ENCODE data around the gene TRMT1. TPM values are rescaled to one million over a fixed set of nuclear protein-coding genes. Genes with fewer than 3 reads are reported as not detected.

The TRMT1 gene
- total and polyA plus RNA-seq, 2 of the 8 experiments (the other 6 are each of a cell fraction or from before 2014, with no cell fraction given) = 77.4 to 99.3 TPM

- TF ChIP-seq CHD7 (IDR thresholded peaks at IDR 0.05; ENCODE audit: insufficient replicate concordance, low read length) = no peak
- TF ChIP-seq SUZ12 (IDR thresholded peaks at IDR 0.05; ENCODE audit: low read length) = no peak
- no peak for TF ChIP-seq TCF12 (IDR thresholded peaks at IDR 0.05; ENCODE audit: low read depth, low read length)
- TF ChIP-seq RXRA (IDR thresholded peaks at IDR 0.05; ENCODE audit: insufficient read depth, low read depth, low read length) = no peak
- no peak for TF ChIP-seq PHF8 (conservative IDR thresholded peaks at IDR 0.05; ENCODE audit: low read depth, low read length)
- TF ChIP-seq CHD1 (IDR thresholded peaks at IDR 0.05; ENCODE audit: low read depth, low read length) = no peak
- TF ChIP-seq TBP (IDR thresholded peaks at IDR 0.05; ENCODE audit: low read depth, low read length) = no peak
- TF ChIP-seq BRCA1 (IDR thresholded peaks at IDR 0.05; ENCODE audit: low read depth, low read length) = no peak
- TF ChIP-seq E2F6 (IDR thresholded peaks at IDR 0.05) = no peak
Observed at GRCh38 chr19:13135068-13136062, 18.8 kb upstream of the TRMT1 start (continued).

All from H1 (cell line).